Vagina (tissue), 2 donors: ENCODE data around the gene LRRC45.

ENCODE experiments used
- POLR2A ChIP-seq, 2 donors: fragments of 450-650 bp; IDR thresholded peaks; one replicate each; pipeline ENCODE4 v1.6.1; 2017; ENCODE audit warnings: antibody characterized with exemption in 2 of 2, mild to moderate bottlenecking in 2 of 2, moderate library complexity in 2 of 2
- POLR2AphosphoS5 ChIP-seq, 2 donors: sonication (generic); formaldehyde crosslinking; IDR thresholded peaks; one replicate each; pipeline ENCODE4 v1.9.0; 2017; ENCODE audit warnings: antibody characterized with exemption in 2 of 2, mild to moderate bottlenecking in 2 of 2, low read depth in 1 of 2; ENCODE audit not compliant: insufficient read depth in 1 of 2

GRCh38 chr17:82012640-82013295 is 10.3 kb upstream of the LRRC45 start:
- no peak for TF ChIP-seq POLR2AphosphoS5 (IDR thresholded peaks at IDR 0.05; ENCODE audit: insufficient read depth in 1 of 2, low read depth in 1 of 2)
- TF ChIP-seq POLR2A (IDR thresholded peaks at IDR 0.05), result no peak
